ENCODE data around the gene EVI5.
"Not testable (repeated sequence)": the region's sequence is repeated elsewhere in the genome, so short reads cannot be mapped to it uniquely, and the experiment has no call there.

The EVI5 gene

DNA sequence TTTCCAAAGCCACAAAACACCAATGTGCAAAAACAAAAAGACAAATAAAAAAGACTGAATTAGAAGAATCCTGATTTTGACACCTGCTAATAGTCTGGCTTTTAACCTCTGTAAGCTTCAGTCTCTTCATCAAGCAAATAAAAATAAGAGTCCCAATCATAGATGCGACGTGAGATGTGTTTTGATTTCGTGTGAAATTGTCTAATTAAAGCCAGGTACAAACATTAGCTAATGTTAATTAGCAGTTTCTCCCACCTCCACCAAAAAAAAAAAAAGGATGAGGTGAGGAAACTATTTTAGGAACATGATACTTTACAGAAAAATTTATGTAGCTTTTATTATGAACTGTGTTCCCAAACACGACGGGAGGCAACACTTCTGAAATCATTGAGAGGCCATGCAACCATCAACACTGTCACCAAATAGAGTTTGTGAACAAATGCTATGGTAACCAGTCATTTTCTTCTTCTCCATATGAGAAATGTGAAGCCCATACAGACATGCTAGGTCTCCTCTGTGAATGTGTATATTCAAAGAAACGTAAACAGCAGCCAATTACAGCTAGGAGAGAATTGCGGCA is 6.7 kb upstream of the EVI5 start:
- DNase-seq: peak; percentile 28

DNA sequence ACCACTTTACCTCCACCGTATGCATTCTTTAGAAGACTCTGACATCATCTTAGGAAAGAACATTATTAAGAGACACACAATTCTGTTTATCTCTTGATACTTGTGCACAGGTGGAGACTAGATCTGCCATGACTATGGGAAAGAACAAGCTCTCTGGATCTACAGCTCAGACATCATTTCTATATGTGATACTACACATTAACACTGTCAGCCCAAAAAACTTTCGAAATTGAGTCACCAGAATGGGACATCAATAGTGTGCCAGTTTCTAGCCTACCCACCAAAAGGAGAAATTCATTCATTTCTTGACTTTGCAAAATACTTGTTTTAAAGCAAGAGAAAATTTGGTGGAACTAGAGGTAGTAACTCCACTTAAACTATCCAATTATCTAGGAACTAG is 6.0 kb upstream of the EVI5 start:
- no peak for DNase-seq

DNA sequence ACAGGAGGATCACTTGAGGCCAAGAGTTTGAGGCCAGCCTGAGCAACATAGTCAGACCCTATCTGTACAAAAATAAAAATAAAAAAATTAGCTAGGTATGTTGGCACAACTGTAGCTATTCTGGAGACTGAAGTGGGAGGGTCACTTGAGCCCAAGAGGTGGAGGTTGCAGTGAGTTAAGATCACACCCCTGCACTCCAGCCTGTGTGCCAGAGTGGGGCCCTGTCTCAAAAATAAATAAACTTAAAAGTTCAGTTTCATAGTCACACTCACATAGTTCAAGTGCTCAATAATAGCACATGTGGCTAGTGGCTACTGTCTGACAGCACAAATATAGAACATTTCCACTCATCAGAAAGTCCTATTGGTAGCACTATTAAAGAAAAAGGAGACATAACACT is 5.2 kb upstream of the EVI5 start:
- no peak for DNase-seq

DNA sequence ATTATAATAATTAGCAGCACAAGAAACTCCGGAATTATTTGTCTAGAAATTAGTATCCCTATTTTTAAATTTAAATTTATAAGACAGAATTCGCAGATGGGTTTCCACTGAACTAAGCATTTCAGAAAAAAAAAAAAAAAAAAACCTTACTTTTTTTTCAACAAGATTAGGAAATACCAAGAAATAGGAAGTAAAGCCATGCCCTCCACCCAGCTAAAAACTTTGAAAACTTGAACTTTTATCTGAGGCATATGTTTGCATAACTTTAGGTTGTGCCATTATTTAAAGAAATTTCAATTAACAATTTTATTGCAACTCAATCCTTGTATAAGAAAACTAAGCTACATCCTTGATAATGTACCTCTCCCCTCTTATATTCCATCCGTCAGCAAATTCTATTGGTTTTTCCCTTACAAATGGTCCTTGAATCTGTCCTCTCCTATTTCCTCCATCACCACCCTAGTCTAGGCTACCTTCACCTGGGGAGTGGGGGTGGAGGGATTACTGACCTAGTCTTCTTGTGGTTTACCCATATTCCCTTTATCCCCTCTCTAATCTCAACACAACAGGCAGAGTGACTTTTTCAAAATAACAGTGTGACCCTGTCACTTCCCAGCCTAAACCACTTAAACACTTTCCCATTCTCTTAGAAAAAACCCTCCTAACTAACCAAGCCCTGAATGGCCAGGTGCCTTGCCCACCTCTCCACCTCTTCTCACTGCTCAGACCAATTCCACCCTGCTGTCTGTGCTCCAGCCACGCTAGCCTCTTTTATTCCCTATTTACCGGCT is 1.4 kb upstream of the EVI5 start:
- no peak for DNase-seq

DNA sequence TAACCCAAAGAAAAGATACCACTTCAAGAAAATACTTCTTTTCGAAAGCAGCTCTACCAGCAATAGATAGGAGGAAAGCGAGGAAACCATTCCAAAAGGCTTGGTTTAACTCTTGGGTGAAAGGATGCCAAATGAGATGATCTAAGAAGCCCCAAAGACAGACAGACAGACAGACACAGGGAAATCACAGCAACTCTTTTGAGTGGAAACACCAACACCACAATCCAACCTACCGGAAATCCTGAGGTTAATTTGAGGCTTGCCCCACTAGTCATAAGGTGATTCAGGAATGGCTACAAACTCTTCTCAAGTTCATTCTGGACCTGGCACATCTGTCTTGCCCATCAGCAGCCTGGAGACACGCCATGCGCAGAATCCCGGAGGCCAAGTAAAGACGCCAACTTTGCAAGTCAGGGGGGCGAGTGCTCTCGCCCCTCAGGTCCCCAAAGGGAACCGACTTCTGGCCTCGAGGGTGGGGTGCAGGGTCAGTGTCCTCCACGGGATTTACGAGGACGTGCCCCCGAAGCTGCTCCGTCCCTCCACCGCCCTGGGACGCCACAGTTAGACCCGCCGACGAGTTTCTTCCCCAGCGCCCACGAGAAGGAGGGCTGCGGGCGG is 778 bp downstream of the EVI5 start:
- DNase-seq: no peak

DNA sequence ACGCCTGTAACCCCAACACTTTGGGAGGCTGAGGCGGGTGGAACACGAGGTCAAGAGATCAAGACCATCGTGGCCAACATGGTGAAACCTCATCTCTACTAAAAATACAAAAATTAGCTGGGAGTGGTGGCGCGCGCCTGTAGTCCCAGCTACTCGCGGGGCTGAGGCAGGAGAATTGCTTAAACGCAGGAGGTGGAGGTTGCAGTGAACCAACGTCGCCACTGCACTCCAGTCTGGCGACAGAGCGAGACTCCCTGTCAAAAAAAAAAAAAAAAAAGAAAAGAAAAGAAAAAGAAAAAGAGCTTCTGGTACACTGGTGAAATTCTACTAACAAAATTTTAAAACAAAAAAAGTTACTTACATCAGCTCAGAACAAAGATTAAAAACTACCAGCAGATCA is 1.4 kb downstream of the EVI5 start:
- DNase-seq: not testable (repeated sequence)

DNA sequence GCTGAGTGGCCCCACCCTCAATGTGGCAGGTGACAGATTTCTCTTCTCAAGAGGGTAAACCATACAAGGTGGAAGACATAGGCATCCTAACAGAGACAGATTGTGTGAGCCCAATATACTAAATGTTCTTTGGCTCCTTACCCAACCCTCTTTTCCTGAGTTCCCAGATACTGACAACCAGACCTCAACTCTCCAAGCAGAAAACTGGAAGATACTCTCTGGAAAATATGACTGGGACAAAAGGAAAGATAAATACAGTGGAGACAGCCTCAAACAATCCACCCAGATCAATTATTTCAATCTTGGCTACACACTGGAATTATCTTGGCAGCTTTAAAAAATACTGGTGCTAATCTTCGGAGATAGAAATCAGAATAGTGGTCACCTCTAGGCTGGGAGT is 6.5 kb downstream of the EVI5 start:
- no peak for DNase-seq

DNA sequence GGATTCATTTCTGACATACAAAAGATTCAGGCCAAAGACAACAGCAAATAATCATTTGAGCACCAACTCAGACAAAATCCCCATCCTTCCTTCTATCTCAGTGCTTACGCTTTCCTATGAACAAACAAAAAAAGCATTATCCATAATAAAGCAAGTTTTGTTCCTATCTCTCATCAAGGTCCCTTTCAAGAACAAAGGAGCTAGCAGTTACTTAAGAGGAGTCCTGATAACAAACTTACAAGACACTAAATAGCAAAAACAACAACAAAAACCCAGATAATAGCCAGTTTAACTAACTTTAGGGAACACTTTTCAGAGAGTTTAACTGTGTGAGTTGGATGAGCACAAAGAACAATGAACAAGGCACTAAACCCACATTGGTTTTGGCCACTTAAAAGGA is 10.5 kb downstream of the EVI5 start:
- no peak for DNase-seq

DNA sequence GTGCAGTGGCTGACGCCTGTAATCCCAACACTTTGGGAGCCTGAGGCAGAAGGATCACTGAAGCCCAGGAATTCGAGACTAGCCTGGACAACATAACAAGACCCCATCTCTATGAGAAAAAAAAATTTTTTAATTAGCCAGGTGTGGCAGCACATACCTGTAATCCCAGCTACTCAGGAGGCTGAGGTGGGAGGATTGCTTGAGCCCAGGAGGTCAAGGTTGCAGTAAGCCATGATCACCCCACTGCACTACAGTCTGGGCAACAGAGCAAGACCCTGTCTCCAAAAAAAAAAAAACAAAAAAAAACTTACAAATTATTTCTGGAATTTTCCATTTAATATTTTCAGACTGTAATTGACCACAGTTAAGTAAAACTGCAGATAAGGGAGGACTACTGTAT is 11.2 kb downstream of the EVI5 start:
- not testable (repeated sequence) for DNase-seq

DNA sequence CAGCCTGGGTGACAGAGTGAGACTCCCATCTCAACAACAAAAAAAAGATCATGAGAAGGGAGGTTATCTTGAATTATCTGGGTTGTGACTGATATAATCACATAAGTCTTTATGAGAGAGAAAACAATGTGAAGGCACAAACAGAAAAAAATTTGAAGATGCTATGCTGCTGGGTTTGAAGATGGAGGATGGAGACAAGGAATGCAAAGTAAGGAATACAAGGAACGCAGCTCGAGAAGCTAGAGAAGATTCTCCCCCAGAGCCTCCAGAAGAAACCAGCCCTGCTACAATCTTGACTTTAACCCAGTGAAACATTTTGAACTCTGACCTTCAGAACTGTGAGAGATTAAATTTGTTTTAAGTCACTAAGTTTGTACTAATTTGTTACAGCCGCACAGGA is 15.1 kb downstream of the EVI5 start:
- DNase-seq: no peak

DNA sequence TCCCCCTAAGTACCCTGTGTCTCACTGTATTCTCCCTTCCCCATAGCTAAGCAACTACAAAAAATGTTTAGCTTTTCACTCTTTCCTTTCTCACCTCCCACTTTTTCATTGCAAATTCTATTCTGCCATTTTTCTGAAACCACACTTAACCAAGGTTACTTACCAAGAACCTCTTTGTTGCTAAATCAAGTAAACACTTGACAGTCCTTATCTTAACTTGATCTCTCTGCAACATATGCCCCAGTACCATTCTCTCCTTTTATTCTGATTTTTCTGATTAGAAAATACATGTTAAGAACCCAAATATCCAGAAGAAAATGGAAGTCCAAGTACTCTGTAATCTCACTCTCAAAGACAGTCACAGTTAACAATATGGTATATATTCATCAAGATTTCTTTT is 16.0 kb downstream of the EVI5 start:
- no peak for DNase-seq

DNA sequence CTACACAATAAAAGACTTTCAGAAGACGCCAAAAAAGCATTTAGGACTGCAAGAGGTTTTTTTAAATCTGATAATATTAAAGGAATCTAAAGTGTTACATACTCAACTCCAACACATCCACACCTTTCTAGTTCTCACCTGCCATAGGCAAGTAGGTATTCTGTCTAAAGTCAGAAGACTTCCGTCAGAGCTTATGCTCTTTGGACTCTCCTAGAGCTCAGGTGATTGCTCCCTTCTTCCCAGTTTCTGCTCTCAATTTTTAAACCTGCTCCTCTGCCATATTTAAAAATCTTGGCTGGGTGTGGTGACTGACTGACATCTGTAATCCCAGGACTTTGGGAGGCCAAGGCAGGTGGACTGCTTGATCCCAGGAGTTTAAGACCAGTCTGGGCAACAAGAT is 16.6 kb downstream of the EVI5 start:
- DNase-seq: no peak

DNA sequence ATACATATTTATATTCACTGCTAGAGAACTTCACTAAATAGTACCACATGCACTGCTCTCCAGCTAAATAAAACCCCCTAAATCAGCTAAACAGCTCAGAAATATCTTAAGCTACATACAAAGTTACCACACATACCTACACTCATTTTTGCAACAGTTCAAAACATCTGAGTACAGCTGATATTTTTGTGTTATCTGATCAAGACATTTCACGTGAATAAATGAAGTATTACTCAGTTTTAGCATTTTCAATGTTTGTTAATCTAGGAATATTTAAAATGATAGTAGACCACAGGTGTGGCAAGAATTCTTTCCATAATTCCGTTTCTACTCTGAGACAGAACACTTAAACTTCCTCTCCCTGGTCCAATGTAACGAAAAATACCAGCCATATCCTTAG is 20.8 kb downstream of the EVI5 start:
- DNase-seq: no peak

DNA sequence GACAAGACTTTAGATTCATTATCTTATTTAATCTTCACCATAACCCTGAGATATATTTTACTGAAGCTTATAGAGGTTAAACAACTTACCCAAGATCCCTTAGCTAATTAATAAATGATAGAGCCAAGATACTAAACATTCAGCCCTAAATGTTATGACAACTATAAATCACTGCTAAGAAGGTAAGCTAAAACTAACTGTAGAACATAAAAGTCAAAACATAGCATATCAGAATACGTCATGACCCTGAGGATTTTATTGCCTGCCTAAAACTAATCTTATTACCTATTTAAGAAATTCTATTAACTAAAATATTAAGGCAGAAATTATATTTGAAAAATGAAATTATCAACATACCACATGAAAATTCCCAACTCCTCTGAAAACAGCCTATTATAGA is 22.6 kb downstream of the EVI5 start:
- no peak for DNase-seq

DNA sequence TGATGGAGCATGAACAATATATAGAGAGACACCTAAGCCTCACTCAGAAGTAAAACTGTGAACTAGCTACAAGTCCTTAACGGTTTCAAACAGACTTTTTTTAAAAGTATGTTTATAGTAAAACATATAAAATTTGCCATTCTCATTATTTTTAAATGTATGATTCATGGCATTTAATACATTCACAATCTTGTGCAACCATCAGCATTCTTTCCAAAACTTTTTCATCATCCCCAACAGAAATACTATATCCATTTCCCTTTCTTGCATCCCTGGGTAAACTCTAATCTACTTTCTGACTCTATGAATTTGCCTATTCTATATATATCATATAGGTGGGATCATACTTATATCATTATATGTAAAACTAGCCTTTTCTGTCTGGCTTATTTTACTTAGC is 25.5 kb downstream of the EVI5 start:
- DNase-seq: no peak

DNA sequence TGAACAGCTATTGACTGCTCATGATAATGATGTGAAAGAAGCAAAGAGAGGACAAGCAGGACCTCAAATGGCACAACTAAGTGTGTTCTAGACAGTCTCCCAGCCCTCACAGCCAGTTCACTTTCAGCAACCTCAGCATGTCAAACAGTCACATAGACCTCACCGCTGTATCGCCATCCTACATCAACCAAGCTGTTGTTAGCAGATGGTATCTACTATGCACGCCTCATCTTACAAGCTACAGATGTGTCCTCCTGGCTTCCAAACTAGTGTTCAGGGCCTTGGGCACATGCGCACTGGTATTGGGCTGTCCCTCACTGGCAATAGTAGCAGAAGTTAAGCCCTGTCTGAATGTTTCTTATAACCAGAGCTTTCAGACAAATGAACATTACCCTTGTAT is 28.4 kb downstream of the EVI5 start:
- no peak for DNase-seq

DNA sequence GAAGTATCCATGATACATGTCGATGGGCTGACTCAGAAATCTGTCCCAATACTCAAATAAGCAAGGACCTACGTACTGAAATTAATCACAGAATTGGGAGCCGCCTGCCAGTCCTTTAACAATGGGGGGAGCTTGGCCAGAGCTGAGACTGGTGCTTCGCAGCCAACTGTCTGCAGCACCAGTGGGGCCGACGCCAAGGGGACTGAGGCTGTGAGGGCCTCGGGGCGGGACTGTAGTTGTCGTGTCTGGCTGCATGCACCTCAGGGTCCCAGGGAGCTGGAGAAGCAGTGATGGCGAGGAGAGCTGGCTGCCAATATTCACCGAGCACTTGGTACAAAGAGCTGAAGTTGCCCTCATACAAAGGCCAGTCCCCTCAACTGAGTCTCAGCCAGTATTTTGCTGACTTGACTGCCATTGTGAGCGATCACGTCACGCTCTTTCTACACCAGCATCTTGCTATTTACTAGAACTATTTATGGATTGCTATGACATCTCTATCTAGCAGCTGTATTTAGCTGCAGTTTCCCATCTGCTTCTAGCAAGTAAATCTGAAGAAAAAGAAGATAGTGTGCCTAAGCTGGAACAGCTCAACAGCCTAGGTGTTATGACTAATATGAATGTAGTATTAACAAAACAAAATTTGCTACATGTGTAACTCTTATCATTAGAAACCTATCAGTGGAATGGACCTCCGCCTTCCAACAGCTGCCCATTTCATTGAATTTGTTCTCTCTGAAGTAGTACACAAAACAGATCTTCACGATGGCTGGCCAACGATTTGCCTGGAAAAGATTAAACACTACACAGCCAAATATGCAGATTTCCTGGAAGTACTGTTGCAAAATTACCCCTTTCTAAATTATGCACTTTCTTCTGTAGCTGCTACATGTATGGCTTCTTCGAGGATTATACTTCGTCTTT is 29.1 kb downstream of the EVI5 start:
- DNase-seq: no peak

DNA sequence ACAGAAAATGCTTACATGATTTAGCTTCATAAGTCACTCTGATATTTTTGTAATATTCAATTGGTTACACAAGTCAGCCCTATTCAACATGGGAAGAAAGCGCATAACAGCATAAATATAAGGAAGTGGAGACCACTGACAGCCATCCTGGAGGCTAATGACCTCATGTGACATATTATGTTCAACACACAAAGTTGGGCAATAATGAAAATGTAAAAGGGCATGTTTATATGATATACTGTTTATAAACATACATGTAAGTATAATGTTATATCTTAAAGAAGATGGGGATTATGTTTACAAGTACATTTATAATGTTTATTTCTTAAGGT is 30.2 kb downstream of the EVI5 start:
- DNase-seq: no peak

DNA sequence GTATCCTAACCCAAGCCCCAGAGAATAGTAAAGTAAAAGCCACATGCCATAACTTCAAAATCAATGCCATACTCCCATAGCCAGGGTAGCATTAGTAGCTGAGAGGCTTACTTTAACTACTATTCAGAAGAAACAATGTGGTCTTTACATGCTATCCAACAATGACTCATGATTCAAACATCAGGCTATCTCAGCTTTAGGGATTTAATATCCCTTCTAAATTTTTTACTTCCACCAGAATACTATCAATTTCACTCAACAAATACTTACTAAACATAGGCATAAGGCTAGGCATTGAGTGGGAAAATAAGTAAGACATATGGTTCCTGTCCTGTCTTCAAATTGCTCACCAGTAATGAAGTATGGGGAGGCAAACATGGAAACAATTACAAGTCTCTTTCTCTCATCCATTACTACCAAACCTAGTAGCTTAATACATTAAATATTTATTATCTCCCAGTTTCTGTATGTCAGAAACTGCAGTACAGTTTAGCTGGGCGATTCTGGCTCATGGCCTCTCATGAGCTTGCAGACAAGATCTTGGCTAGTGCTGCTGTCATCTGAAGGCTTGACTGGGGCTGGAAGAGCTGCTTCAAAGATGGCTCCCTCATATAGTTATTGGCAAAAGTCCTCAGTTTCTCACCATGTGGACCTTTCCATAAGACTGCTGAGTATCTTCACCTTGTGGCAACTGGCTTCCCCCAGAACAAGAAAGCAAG is 30.7 kb downstream of the EVI5 start:
- DNase-seq: no peak

DNA sequence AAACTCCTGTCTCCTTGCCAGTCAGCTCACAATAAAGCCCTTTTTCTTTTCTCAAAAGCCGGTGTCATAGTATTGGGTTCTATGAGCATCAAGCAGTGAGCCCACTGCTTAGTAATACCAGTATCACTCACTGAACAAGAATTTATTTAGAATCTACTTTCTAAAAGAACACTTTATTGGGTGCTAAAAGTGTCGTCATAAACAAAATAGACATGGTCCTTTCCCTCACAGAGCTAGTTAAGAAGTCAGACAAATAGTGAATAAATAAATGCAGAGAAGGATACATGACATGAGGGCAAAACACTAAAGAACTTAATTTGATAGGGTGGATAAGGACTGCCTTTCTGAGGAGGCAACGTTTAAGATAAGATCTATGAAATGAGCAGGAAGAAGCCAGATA is 32.2 kb downstream of the EVI5 start:
- DNase-seq: no peak

DNA sequence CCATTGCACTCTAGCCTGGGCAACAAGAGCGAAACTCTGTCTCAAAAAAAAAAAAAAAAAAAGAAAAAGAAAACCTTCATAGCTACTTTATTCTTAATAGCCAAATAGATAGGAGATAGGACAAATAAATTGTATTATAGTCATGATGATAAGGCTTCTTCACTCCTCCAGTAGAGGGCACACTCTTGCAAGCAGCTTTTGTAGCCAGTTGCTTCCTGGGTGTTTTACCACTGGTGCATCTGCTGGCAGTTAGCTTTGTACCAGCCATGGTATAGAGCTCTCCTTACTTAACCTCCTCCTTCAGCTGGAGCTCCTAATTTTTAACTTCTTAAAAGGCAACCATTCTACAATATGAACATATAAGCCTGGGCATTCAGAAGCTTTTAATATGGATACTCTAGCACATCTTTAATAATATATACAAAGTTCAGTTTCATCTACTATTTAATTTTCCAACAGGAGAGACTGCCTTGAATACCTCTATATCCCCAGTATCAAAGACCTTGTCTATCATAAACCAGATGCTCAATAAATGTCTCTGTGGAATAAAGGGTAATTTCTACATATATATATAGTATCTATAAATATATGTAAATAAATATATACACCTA is 35.8 kb downstream of the EVI5 start:
- peak; percentile 63 for DNase-seq

DNA sequence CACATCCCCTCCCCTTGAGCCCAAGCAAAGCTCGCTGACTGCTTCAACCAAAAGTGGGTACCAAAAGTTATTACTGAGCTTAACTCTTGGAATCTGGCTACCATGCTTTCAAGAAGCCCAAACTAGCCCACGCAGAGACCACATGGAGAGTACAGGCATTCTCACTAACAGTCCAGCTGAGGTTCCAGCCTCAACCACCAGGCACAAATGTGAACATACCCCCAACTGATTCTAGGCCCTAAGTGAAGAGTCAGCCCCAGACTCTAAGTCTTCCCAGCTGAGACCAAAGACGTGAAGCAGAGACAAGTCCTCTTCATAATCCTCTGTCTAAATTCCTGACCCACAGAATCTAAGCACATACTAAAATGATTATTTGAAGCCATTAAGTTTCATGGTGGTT is 36.8 kb downstream of the EVI5 start:
- no peak for DNase-seq

DNA sequence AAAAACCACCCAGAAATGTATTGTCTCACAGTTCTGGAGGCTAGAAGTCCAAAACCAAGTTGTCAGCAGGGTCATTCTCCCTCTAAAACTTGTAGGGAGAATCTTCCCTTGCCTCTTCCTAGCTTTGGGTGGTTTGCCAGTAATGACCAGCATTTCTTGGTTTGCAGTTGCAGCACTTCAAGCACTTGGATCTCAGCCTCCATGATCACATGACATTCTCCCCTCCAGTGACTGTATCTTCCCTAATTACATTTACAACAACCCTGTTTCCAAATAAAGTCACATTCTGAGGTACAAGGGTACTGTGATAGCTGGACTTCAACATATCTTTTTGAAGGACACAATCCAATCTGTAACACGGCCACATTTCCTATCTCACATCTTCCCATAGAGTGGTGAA is 37.2 kb downstream of the EVI5 start:
- no peak for DNase-seq
